HepG2 (cell line): ENCODE measurements around the gene SPATC1L.

Experiments
- EZH2 ChIP-seq: conservative IDR thresholded peaks from 2 replicates; pipeline ENCODE4 v1.6.1; 2012; ENCODE audit warnings: mild to moderate bottlenecking, low read depth, low read length, moderate library complexity
- MYC ChIP-seq: sonication (generic); formaldehyde crosslinking; IDR thresholded peaks from 2 replicates; pipeline ENCODE4 v1.9.0; 2021; ENCODE audit warnings: missing genetic modification reagents, borderline replicate concordance
- PHF8 ChIP-seq: sonication (generic); formaldehyde crosslinking; IDR thresholded peaks from 2 replicates; pipeline ENCODE4 v1.5.0; 2020; ENCODE audit warnings: missing genetic modification reagents
- TP53 ChIP-seq: sonication (generic); formaldehyde crosslinking; conservative IDR thresholded peaks from 2 replicates; pipeline ENCODE4 v1.4.0; 2020; ENCODE audit warnings: missing genetic modification reagents
- ZFX ChIP-seq: sonication (generic); formaldehyde crosslinking; IDR thresholded peaks from 2 replicates; pipeline ENCODE4 v1.4.0; 2020; ENCODE audit warnings: mild to moderate bottlenecking, low read depth, missing genetic modification reagents, moderate library complexity
- ZHX2 ChIP-seq, 2 experiments: sonication (generic) in 1 of 2; formaldehyde crosslinking in 1 of 2; IDR thresholded peaks; 2 replicates each; pipeline versions ENCODE4 v1.6.1 to v1.9.0; 2014 to 2022; ENCODE audit warnings: antibody characterized with exemption in 1 of 2, borderline replicate concordance in 1 of 2, inconsistent platforms in 1 of 2, low read depth in 1 of 2, missing genetic modification reagents in 1 of 2
- ZNF549 ChIP-seq: sonication (generic); formaldehyde crosslinking; IDR thresholded peaks from 2 replicates; pipeline ENCODE4 v1.5.0; 2020; ENCODE audit warnings: missing genetic modification reagents
- TF ChIP-seq, protein P1 (sequence below): sonication (generic); formaldehyde crosslinking; IDR thresholded peaks from 2 replicates; pipeline ENCODE4 v1.4.0; 2020; ENCODE audit warnings: low read depth, mild to moderate bottlenecking, missing genetic modification reagents

- no peak for TF ChIP-seq MYC (CRISPR knock-in tag)
- TF ChIP-seq ZNF549: no peak
- TF ChIP-seq, protein P1, sequence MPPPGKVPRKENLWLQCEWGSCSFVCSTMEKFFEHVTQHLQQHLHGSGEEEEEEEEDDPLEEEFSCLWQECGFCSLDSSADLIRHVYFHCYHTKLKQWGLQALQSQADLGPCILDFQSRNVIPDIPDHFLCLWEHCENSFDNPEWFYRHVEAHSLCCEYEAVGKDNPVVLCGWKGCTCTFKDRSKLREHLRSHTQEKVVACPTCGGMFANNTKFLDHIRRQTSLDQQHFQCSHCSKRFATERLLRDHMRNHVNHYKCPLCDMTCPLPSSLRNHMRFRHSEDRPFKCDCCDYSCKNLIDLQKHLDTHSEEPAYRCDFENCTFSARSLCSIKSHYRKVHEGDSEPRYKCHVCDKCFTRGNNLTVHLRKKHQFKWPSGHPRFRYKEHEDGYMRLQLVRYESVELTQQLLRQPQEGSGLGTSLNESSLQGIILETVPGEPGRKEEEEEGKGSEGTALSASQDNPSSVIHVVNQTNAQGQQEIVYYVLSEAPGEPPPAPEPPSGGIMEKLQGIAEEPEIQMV (CRISPR knock-in tag): no peak
- no peak for TF ChIP-seq TP53 (CRISPR knock-in tag)
- TF ChIP-seq PHF8 (CRISPR knock-in tag): no peak
- no peak for TF ChIP-seq ZFX (CRISPR knock-in tag)
- TF ChIP-seq EZH2: no peak
- no peak for TF ChIP-seq ZHX2 (IDR thresholded peaks at IDR 0.05; ENCODE audit: low read depth)
- no peak for TF ChIP-seq ZHX2 (CRISPR knock-in tag; IDR thresholded peaks at IDR 0.05; ENCODE audit: borderline replicate concordance)
These were observed 9.6 kb upstream of the SPATC1L start for GRCh38 chr21:46193829-46194373.
